CD4-positive, alpha-beta T cell (primary cell): ENCODE results near the gene PXK. TPM values are rescaled to one million over a fixed set of nuclear protein-coding genes. Genes with fewer than 3 reads are reported as not detected.

Experiments
- ATAC-seq: fragments of 200-7000 bp; cut with Tn5 transposase; one replicate; pipeline ENCODE4 v1.10.0; 2022; ENCODE audit warnings: mild to moderate bottlenecking; ENCODE audit not compliant: poor library complexity
- CTCF ChIA-PET: fragments of 350-600 bp; sonication (Branson Sonifier 250); formaldehyde crosslinking; loops from one replicate; lab custom pipeline; 2021; ENCODE audit warnings: antibody characterized with exemption, inconsistent platforms; lab: Charles Lee
- POLR2A ChIA-PET: fragments of 350-600 bp; sonication (Branson Sonifier 250); formaldehyde crosslinking; loops from one replicate; lab custom pipeline; 2021; ENCODE audit warnings: antibody characterized with exemption, inconsistent platforms; lab: Charles Lee
- DNase-seq, 14 experiments: peaks; one replicate each; pipeline ENCODE4 v3.0.0-alpha.2; 2013 to 2020; ENCODE audit warnings: mixed read lengths in 2 of 14
- H3K27ac ChIP-seq, 2 donors: one replicate each; pipeline versions ENCODE4 v1.5.1 to v1.7.0; 2013; ENCODE audit warnings: low read length in 2 of 2, low read depth in 1 of 2, mild to moderate bottlenecking in 1 of 2
- H3K27me3 ChIP-seq, 2 experiments: 1 replicate in 1 of 2; 2 replicates in 1 of 2; pipeline versions ENCODE4 v1.6.1 to v1.7.0; 2013; ENCODE audit warnings: low read length in 2 of 2, control low read depth in 1 of 2, mild to moderate bottlenecking in 1 of 2, moderate library complexity in 1 of 2; ENCODE audit not compliant: insufficient read depth in 2 of 2, control insufficient read depth in 1 of 2
- H3K36me3 ChIP-seq: one replicate; pipeline ENCODE4 v1.6.1; 2013; ENCODE audit warnings: low read length, control low read depth; ENCODE audit not compliant: insufficient read depth
- H3K4me1 ChIP-seq: one replicate; pipeline ENCODE4 v1.6.1; 2013; ENCODE audit warnings: low read length, control low read depth; ENCODE audit not compliant: insufficient read depth
- H3K4me3 ChIP-seq: one replicate; pipeline ENCODE4 v1.5.1; 2013; ENCODE audit warnings: mild to moderate bottlenecking, low read length, moderate library complexity
- H3K9me3 ChIP-seq, 2 experiments: 1 replicate in 1 of 2; 2 replicates in 1 of 2; pipeline versions ENCODE4 v1.6.1 to v1.7.0; 2013; ENCODE audit warnings: low read length in 2 of 2, mild to moderate bottlenecking in 2 of 2, control low read depth in 1 of 2, moderate library complexity in 1 of 2; ENCODE audit not compliant: control insufficient read depth in 1 of 2, insufficient read depth in 1 of 2
- H3K27ac Mint-ChIP-seq: one replicate; pipeline ENCODE4 v1.8.0; 2020; ENCODE audit warnings: mixed read lengths
- H3K27me3 Mint-ChIP-seq: one replicate; pipeline ENCODE4 v1.8.0; 2021; ENCODE audit warnings: mixed read lengths
- H3K36me3 Mint-ChIP-seq: one replicate; pipeline ENCODE4 v1.8.0; 2021; ENCODE audit warnings: low read depth, mixed read lengths
- H3K4me1 Mint-ChIP-seq: one replicate; pipeline ENCODE4 v1.8.0; 2021; ENCODE audit warnings: low read depth, mixed read lengths
- H3K4me3 Mint-ChIP-seq: one replicate; pipeline ENCODE4 v1.8.0; 2020; ENCODE audit warnings: mild to moderate bottlenecking, mixed read lengths
- H3K9me3 Mint-ChIP-seq: one replicate; pipeline ENCODE4 v1.8.0; 2020; ENCODE audit warnings: mixed read lengths
- CTCF ChIP-seq: fragments of 200-600 bp; IDR thresholded peaks from one replicate; pipeline ENCODE4 v1.8.0; 2022; ENCODE audit warnings: antibody characterized with exemption, mild to moderate bottlenecking
- intact Hi-C, 2 experiments: fragments of 100-400 bp; cut with DNase I in 1 of 2; cut with micrococcal nuclease in 1 of 2; formaldehyde crosslinking; loops; one replicate each; pipeline versions ENCODE4 v1.15.1 to v1.9.0; 2023 to 2025; cut with DNase I, micrococcal nuclease
- total RNA-seq, 174 experiments: library from RNA in 2 of 174; stranded (reverse) in 2 of 174; gene quantifications; one replicate each; pipeline ENCODE4 v1.2.3 and lab custom pipeline; 2021 to 2026

Gene PXK
- total RNA-seq, 2 experiments from 2014 or later: 12.5 to 14.8 TPM

- no peak overlapping the region for H3K4me3 Mint-ChIP-seq
- ATAC-seq (no peak), DNase-seq (no peak)
- ChIA-PET POLR2A (no interaction called here), CTCF (interaction anchor here (2.2 kb wide), 1 partner anchor 136 kb away, joined by 4 read pairs; the partner anchor contains the start of genes HTD2 and RPP14)
- TF ChIP-seq CTCF: no peak
- no peaks in the 10 kb centered on the region for H3K27me3 Mint-ChIP-seq
- Histone ChIP-seq H3K27ac (no peak overlapping the region), H3K9me3 (no peaks in the 10 kb centered on the region), H3K4me3 (no peak overlapping the region), H3K4me1 (no peaks in the 10 kb centered on the region), H3K36me3 (no peaks in the 10 kb centered on the region), H3K27me3 (no peaks in the 10 kb centered on the region)
- no peak overlapping the region for H3K27ac Mint-ChIP-seq
- no peaks in the 10 kb centered on the region for H3K4me1 Mint-ChIP-seq
- H3K36me3 Mint-ChIP-seq: no peaks in the 10 kb centered on the region
- H3K9me3 Mint-ChIP-seq: no peaks in the 10 kb centered on the region
- intact Hi-C loops: no loop called here
Measured at GRCh38 chr3:58441514-58442450, 109.1 kb downstream of the PXK start.

- peaks cover 14% of the 10 kb centered on the region for H3K9me3 Mint-ChIP-seq
- DNase-seq (no peak), ATAC-seq (no peak)
- no peaks in the 10 kb centered on the region for H3K27me3 ChIP-seq
- POLR2A ChIA-PET: no interaction called here
- no peak overlapping the region for H3K27ac Mint-ChIP-seq
- peaks cover 4% of the 10 kb centered on the region for H3K4me1 Mint-ChIP-seq
- no peak overlapping the region for H3K27ac ChIP-seq
- H3K9me3 ChIP-seq: peaks cover 20 to 22% of the 10 kb centered on the region in 2 experiments
- H3K4me3 Mint-ChIP-seq: no peak overlapping the region
- H3K4me1 ChIP-seq: peaks cover 2% of the 10 kb centered on the region
- no peaks in the 10 kb centered on the region for H3K27me3 Mint-ChIP-seq
- H3K36me3 ChIP-seq: no peaks in the 10 kb centered on the region
- TF ChIP-seq CTCF: no peak
- H3K4me3 ChIP-seq: no peak overlapping the region
- CTCF ChIA-PET: no interaction called here
- H3K36me3 Mint-ChIP-seq: peaks cover 22% of the 10 kb centered on the region
- intact Hi-C loops: no loop called here
Measured at GRCh38 chr3:58452176-58452575, 119.5 kb downstream of the PXK start.

- CTCF ChIA-PET: no interaction called here
- H3K27me3 Mint-ChIP-seq: no peaks in the 10 kb centered on the region
- no peak overlapping the region for H3K27ac ChIP-seq
- no peaks in the 10 kb centered on the region for H3K27me3 ChIP-seq
- H3K9me3 ChIP-seq: peaks cover 22 to 30% of the 10 kb centered on the region in 2 experiments
- POLR2A ChIA-PET: no interaction called here
- ATAC-seq (no peak), DNase-seq (no peak)
- peaks cover 7% of the 10 kb centered on the region for H3K4me1 ChIP-seq
- no peak overlapping the region for H3K4me3 ChIP-seq
- no peak overlapping the region for H3K27ac Mint-ChIP-seq
- H3K4me1 Mint-ChIP-seq: peaks cover 8% of the 10 kb centered on the region
- H3K9me3 Mint-ChIP-seq: peaks cover 12% of the 10 kb centered on the region
- H3K36me3 ChIP-seq: no peaks in the 10 kb centered on the region
- intact Hi-C loops: no loop called here
- H3K36me3 Mint-ChIP-seq: peaks cover 27% of the 10 kb centered on the region
- TF ChIP-seq CTCF: no peak
- H3K4me3 Mint-ChIP-seq: no peak overlapping the region
Measured at GRCh38 chr3:58459160-58459559, 126.5 kb downstream of the PXK start.
